Upper lobe of right lung (tissue), 1 donor: ENCODE measurements around the gene MINK1. TPM values are rescaled to one million over a fixed set of nuclear protein-coding genes. Genes with fewer than 3 reads are reported as not detected.

Experiments used
- ATAC-seq: fragments of 200-7000 bp; cut with Tn5 transposase; one replicate; pipeline ENCODE4 v1.9.1; 2020; ENCODE audit warnings: mild to moderate bottlenecking, moderate library complexity
- DNase-seq: peaks from one replicate; pipeline ENCODE4 v3.0.0-alpha.2; 2020
- H3K27ac ChIP-seq: fragments of 200-600 bp; one replicate; pipeline ENCODE4 v1.8.0; 2022
- H3K27me3 ChIP-seq: fragments of 200-600 bp; one replicate; pipeline ENCODE4 v1.8.0; 2022; ENCODE audit warnings: mild to moderate bottlenecking
- H3K36me3 ChIP-seq: fragments of 200-600 bp; one replicate; pipeline ENCODE4 v1.8.0; 2022
- H3K4me1 ChIP-seq: fragments of 200-600 bp; one replicate; pipeline ENCODE4 v1.8.0; 2022
- H3K4me3 ChIP-seq: fragments of 200-600 bp; one replicate; pipeline ENCODE4 v1.8.0; 2022; ENCODE audit warnings: mild to moderate bottlenecking
- H3K9me3 ChIP-seq: fragments of 200-600 bp; one replicate; pipeline ENCODE4 v1.8.0; 2022
- CTCF ChIP-seq: fragments of 200-600 bp; IDR thresholded peaks from one replicate; pipeline ENCODE4 v1.8.0; 2022; ENCODE audit warnings: antibody characterized with exemption
- intact Hi-C: fragments of 100-400 bp; cut with DNase I; formaldehyde crosslinking; loops from one replicate; pipeline ENCODE4 v1.11.0; 2022
- total RNA-seq: library from RNA; stranded (reverse); fragmentation: NEBNext Ultra II Directional; extraction: Animal tissue kit (Norgen Biotek cat#: 25700); gene quantifications from one replicate; pipeline ENCODE4 v1.2.1, GENCODE V29; 2021
- donor health status: DM: no; HTN: yes; CAD: no; lungs with severe emphysema.

The MINK1 gene
- total RNA-seq, 1 donor from 2014 or later = 121 TPM

GRCh38 chr17:4893272-4893671 lies 60.1 kb downstream of the MINK1 start:
- no peak for DNase-seq
- intact Hi-C loops = no loop called here
- peaks cover 81% of the 10 kb centered on the region for H3K36me3 ChIP-seq

GRCh38 chr17:4893721-4894560 lies 60.8 kb downstream of the MINK1 start:
- peaks cover 3% of the 10 kb centered on the region for H3K4me1 ChIP-seq
- intact Hi-C loops = no loop called here
- ATAC-seq = no peak
- no peak for DNase-seq
- TF ChIP-seq CTCF = no peak
- no peaks in the 10 kb centered on the region for H3K9me3 ChIP-seq
- H3K27ac ChIP-seq = no peak overlapping the region
- H3K36me3 ChIP-seq = peaks cover 81% of the 10 kb centered on the region
- H3K4me3 ChIP-seq = no peak overlapping the region
- no peaks in the 10 kb centered on the region for H3K27me3 ChIP-seq

More at GRCh38 chr17:4893272-4893671, 60.1 kb downstream of the MINK1 start:
- no peak for ATAC-seq
- Histone ChIP-seq H3K27ac (no peak overlapping the region), H3K4me1 (no peaks in the 10 kb centered on the region), H3K27me3 (no peaks in the 10 kb centered on the region), H3K9me3 (no peaks in the 10 kb centered on the region), H3K4me3 (no peak overlapping the region)
- TF ChIP-seq CTCF = no peak

- ATAC-seq = no peak
- Histone ChIP-seq H3K4me3 (no peak overlapping the region), H3K9me3 (no peaks in the 10 kb centered on the region), H3K27ac (no peak overlapping the region), H3K4me1 (peaks cover 6% of the 10 kb centered on the region), H3K36me3 (peaks cover 71% of the 10 kb centered on the region), H3K27me3 (peaks cover 4% of the 10 kb centered on the region)
- no peak for DNase-seq
- intact Hi-C loops = no loop called here
- no peak for TF ChIP-seq CTCF
Measured at GRCh38 chr17:4895121-4895520, 62.0 kb downstream of the MINK1 start.

- no peak overlapping the region for H3K4me3 ChIP-seq
- no peaks in the 10 kb centered on the region for H3K9me3 ChIP-seq
- TF ChIP-seq CTCF = no peak
- peaks cover 65% of the 10 kb centered on the region for H3K36me3 ChIP-seq
- no peak overlapping the region for H3K27ac ChIP-seq
- ATAC-seq (no peak), DNase-seq (no peak)
- H3K4me1 ChIP-seq = peaks cover 6% of the 10 kb centered on the region
- peaks cover 6% of the 10 kb centered on the region for H3K27me3 ChIP-seq
- intact Hi-C loops = no loop called here
Measured at GRCh38 chr17:4895657-4896331, 62.7 kb downstream of the MINK1 start.

GRCh38 chr17:4896332-4897197 lies 63.4 kb downstream of the MINK1 start:
- peaks cover 6% of the 10 kb centered on the region for H3K27me3 ChIP-seq
- H3K4me1 ChIP-seq = peaks cover 9% of the 10 kb centered on the region
- DNase-seq (no peak), ATAC-seq (no peak)
- intact Hi-C loops = no loop called here
- no peaks in the 10 kb centered on the region for H3K9me3 ChIP-seq
- no peak overlapping the region for H3K27ac ChIP-seq
- TF ChIP-seq CTCF = no peak
- H3K4me3 ChIP-seq = no peak overlapping the region
- H3K36me3 ChIP-seq = peaks cover 57% of the 10 kb centered on the region
